GM18907 (cell line): Measurements from ENCODE around the gene DPEP3.

Experiments used
- ATAC-seq: cut with Tn5 transposase; IDR thresholded peaks from one replicate; pipeline ENCODE4 v1.9.1; 2021; ENCODE audit warnings: mild to moderate bottlenecking, moderate library complexity; ENCODE audit not compliant: unreplicated experiment

The DPEP3 gene

DNA sequence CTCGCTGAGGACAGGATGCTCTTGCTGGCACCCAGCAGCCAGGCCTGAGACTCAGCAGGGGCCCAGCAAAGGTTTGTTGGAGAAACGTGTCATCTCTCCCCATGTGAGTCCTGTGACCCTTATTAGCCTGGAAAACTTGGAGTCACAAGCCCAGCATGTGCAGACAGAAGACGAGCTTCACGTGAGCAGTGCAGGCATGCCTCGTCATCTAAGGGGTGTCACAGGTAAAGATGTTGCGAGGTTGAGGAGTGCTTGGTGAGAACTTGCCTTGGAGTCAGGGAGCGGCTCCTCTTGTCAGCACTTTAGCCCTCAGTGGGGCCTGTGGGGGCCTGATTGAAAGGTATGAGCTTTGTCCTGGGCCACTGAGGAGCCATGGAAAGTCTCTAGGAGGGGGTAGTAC is 46.5 kb downstream of the DPEP3 start:
- ATAC-seq = no peak

DNA sequence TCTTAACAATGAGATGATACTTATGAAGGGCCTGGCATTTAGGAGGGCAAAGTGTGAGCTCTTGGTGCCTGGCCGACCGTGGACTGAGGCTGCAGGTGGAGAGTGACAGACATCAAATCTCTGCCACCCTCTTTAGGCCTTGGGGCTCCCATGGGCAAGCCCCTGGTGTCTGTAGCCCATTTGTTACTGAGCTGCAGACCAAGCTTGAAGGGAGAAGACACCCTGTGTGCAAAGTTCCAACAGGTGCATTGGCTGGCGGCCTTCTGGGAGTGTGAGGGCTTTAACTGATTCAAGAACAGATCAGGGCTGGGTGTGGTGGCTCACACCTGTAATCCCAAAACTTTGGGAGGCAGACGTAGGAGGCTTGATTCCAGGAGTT is 47.8 kb downstream of the DPEP3 start:
- ATAC-seq = no peak

DNA sequence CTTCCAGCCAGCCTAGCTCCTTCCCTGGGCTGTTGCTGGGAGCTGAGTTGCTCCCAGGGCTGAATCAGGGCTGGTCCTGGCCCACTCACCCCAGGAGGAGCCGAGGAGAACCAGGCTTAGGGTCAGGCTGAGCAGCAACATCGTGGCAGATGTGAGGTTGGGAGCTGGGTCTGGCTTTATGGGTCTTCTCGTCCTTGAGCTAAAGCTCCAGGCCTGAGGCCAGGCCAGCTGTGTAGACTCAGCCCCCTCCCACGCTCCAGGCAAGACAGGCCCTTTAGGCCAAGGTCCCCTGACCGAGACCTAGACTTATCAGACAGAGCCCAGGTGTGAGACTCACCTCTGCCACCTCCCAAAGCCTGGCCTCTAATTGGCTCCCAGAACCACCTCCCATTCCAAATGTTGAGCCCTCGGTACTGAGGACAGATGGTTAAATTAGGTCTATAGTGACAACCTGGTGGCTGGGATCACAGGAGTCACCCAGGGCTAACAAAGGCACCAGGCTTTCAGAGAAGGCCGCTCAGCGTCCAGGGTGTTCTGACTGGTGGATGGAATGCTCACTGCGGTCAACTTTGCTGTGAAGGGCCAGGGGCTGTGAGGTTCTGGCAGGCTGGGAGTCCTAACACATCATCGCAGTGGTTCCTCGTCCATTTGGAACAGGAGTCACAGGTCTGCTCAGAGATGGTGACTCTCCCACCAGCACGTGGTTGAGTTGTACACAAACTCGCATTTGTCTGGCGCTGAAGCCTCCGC is 48.4 kb downstream of the DPEP3 start, which contains the start of gene CTRL:
TSS of gene CTRL (minus strand) at position 151 of the 750 bp plus-strand sequence. CDS start at position 141, 10 bp downstream.
- no peak for ATAC-seq

DNA sequence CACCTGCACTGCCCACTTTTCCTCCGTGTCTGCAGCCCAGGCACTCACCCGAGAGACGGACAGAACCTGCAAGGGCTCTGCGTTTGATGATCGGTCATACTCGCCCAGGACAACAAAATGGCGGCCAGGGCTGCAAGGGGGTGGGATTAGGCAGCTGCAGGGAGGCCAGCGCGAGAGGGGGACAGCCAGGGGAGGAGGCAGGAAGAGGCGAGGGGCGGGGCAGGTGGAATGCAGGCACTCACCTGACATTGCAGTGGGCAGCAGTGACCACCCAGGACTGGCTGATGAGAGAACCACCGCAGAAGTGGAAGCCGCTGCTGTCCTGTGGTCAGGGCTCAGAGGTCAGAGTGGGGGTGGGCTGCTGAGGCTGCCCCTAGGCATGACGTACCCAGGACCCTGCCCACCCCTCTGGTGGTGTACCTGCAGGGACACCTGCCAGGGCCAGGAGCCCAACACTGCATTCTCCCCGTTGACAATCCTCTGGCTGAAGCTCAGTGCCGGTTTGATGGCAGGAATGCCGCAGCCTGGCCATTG is 49.6 kb downstream of the DPEP3 start:
- ATAC-seq = no peak

DNA sequence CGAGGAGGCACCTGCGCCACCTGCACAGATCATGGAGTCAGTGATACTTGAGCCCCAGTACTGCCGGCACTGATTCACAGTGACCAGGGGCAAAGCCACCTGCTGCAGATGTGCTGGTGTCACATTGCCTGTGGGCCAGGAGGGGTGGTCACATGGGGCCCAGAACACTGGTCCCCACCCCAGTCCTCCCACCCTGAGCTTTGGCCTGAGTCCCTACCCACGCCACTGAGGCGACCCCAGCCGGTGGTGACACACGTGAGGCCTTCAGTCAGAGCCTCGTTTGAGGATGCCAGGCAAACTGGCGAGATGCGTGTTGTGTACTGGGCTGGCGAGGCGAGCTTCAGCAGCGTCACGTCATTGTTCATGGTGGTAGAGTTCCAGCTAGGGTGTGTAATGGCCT is 50.1 kb downstream of the DPEP3 start:
- ATAC-seq = no peak

DNA sequence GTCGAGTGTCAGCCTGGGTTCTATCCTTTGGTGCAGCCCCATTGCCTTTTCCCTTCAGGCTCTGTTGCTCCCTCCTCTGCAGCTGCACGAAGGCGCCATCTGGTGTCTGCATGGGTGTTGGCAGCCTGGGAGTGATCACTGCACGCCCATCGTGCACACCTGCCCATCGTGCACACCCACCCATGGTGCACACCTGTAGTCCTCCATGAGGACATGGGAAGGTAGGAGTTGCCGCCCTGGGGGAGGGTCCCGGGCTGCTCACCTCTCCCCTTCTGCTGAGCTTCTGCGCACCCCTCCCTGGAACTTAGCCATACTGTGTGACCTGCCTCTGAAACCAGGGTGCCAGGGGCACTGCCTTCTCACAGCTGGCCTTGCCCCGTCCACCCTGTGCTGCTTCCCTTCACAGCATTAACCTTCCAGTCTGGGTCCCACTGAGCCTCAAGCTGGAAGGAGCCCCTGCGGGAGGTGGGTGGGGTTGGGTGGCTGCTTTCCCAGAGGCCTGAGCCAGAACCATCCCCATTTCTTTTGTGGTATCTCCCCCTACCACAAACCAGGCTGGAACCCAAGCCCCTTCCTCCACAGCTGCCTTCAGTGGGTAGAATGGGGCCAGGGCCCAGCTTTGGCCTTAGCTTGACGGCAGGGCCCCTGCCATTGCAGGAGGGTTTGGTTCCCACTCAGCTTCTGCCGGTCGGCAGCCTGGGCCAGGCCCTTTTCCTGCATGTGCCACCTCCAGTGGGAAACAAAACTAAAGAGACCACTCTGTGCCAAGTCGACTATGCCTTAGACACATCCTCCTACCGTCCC is 51.5 kb downstream of the DPEP3 start:
- no peak for ATAC-seq

DNA sequence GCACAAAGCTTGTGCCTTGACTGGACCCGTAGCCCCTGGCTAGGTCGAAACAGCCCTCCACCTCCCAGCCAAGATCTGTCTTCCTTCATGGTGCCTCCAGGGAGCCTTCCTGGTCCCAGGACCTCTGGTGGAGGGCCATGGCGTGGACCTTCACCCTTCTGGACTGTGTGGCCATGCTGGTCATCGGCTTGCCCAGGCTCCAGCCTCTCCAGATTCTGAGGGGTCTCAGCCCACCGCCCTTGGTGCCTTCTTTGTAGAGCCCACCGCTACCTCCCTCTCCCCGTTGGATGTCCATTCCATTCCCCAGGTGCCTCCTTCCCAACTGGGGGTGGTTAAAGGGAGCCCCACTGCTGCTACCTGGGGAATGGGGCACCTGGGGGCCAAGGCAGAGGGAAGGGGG is 52.2 kb downstream of the DPEP3 start:
- no peak for ATAC-seq

DNA sequence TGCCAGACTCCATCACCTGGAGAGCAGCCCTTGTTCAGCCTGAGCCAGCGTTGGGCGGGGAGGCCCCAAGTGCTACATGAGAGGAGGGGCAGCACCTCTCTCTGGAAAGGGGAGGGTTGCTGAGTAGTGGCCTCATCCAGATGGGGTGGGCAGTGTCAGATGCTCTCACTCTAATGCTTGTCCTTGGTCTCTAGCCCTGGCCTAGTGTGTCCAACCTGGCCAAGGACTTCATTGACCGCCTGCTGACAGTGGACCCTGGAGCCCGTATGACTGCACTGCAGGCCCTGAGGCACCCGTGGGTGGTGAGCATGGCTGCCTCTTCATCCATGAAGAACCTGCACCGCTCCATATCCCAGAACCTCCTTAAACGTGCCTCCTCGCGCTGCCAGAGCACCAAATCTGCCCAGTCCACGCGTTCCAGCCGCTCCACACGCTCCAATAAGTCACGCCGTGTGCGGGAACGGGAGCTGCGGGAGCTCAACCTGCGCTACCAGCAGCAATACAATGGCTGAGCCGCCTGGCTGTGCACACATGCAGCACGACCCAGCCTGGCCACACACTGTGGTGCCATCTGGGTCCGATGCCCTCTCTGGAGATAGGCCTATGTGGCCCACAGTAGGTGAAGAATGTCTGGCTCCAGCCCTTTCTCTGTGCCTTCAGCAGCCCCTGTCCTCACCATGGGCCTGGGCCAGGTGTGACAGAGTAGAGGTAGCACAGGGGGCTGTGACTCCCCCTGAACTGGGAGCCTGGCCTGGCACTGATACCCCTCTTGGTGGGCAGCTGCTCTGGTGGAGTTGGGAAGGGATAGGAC is 53.0 kb downstream of the DPEP3 start:
- no peak for ATAC-seq

DNA sequence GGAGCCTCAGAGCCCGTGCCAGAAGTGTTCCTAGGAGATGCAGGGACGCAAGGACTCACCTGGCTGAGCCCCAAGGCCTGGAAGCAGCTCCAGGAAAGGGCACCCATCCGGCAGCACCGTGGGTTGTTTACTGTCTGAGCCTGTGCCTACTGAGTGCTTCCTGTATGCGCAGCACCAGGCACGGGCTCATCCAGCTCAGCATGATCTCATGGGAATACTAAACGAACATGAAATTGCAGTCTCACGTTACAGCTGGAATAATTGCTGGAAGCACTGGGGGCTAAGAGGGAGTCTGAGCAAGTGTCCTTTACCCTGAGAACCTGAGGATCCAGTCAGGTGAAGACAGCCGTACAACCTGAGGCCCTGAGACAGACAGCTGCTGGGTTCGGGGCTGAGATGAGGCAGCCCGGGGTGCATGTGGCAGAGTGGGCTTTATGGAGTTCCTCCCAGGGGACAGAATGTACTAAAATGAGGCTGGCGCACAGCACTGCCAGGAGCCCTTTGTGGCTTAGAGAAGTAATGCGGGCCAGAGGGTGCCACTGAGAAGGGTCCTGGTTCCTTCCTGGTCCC is 54.0 kb downstream of the DPEP3 start:
- no peak for ATAC-seq
